GM12878 (cell line): ENCODE results near the gene CNGB1. TPM values are rescaled to one million over a fixed set of nuclear protein-coding genes. Genes with fewer than 3 reads are reported as not detected.

Experiments
- ATAC-seq: fragments of 200-7000 bp; cut with Tn5 transposase; 3 replicates; pipeline ENCODE4 v1.9.1; 2020; ENCODE audit warnings: mild to moderate bottlenecking, moderate library complexity
- BruUV-seq: library from RNA; stranded (reverse); fragments of 400-500 nt; replicated peaks from 2 replicates; lab custom pipeline; 2021; lab: Mats Ljungman, UMichigan
- CTCF ChIA-PET: fragments of 300-600 bp; sonication (Branson Sonifier 250); formaldehyde crosslinking; extraction: SDS; loops from one replicate; lab custom pipeline; 2021; ENCODE audit warnings: inconsistent platforms; lab: Yijun Ruan, JAX
- POLR2A ChIA-PET: fragments of 350-600 bp; formaldehyde crosslinking; extraction: SDS; loops from one replicate; lab custom pipeline; 2021; ENCODE audit warnings: inconsistent platforms; lab: Charles Lee
- RAD21 ChIA-PET: fragments of 300-600 bp; sonication (Branson Sonifier 250); formaldehyde crosslinking; loops from one replicate; lab custom pipeline; 2023; ENCODE audit warnings: antibody characterized with exemption; ENCODE audit not compliant: unreplicated experiment; lab: Charles Lee
- SMC1A ChIA-PET: fragments of 300-600 bp; sonication (Branson Sonifier 250); formaldehyde crosslinking; loops from one replicate; lab custom pipeline; 2023; ENCODE audit not compliant: unreplicated experiment, uncharacterized antibody; lab: Charles Lee
- DNase-seq: peaks from one replicate; pipeline ENCODE4 v3.0.0-alpha.2; 2011; ENCODE audit warnings: low read depth, low spot score
- FAIRE-seq: peaks from 3 replicates; lab custom pipeline; 2011; peaks lifted over from hg19 to GRCh38; lab: Jason Lieb, UNC
- H2AFZ ChIP-seq: 2 replicates; pipeline ENCODE4 v1.6.0; 2011; ENCODE audit warnings: low read depth, low read length, control low read depth; ENCODE audit not compliant: control insufficient read depth
- H3K27ac ChIP-seq: 2 replicates; pipeline ENCODE4 v1.5.1; 2011; ENCODE audit warnings: control low read depth; ENCODE audit not compliant: control insufficient read depth, insufficient read depth
- H3K27me3 ChIP-seq, 2 experiments: replicated peaks in 1 of 2; 2 replicates each; pipeline versions ENCODE4 v1.6.0 to v1.6.1; 2011; ENCODE audit warnings: low read length in 1 of 2; ENCODE audit not compliant: control insufficient read depth in 2 of 2, insufficient read depth in 2 of 2
- H3K36me3 ChIP-seq, 2 experiments: 2 replicates each; pipeline ENCODE4 v1.5.1; 2011; ENCODE audit warnings: low read length in 1 of 2; ENCODE audit not compliant: control insufficient read depth in 2 of 2, insufficient read depth in 2 of 2
- H3K4me1 ChIP-seq: 2 replicates; pipeline ENCODE4 v1.6.1; 2011; ENCODE audit warnings: mild to moderate bottlenecking, low read length, moderate library complexity, mixed read lengths; ENCODE audit not compliant: control insufficient read depth, insufficient read depth
- H3K4me2 ChIP-seq: 2 replicates; pipeline ENCODE4 v1.6.0; 2011; ENCODE audit warnings: control low read depth; ENCODE audit not compliant: control insufficient read depth, insufficient read depth
- H3K4me3 ChIP-seq: fragments of 200-600 bp; sonication (generic); 2 replicates; pipeline ENCODE4 v1.5.1; 2016
- H3K79me2 ChIP-seq: 2 replicates; pipeline ENCODE4 v1.6.0; 2011; ENCODE audit warnings: low read length; ENCODE audit not compliant: control insufficient read depth, insufficient read depth
- H3K9ac ChIP-seq: 2 replicates; pipeline ENCODE4 v1.8.0; 2011; ENCODE audit warnings: low read length, control low read depth, mixed read lengths; ENCODE audit not compliant: control insufficient read depth, insufficient read depth
- H3K9me3 ChIP-seq: replicated peaks from 3 replicates; pipeline ENCODE4 v1.5.1; 2011; ENCODE audit warnings: mild to moderate bottlenecking, low read length; ENCODE audit not compliant: control insufficient read depth, insufficient read depth
- H4K20me1 ChIP-seq: 2 replicates; pipeline ENCODE4 v1.6.0; 2011; ENCODE audit not compliant: control insufficient read depth, insufficient read depth
- CEBPB ChIP-seq, 2 experiments: fragments of 150-350 bp in 1 of 2; IDR thresholded peaks; 2 replicates each; pipeline ENCODE4 v1.6.1; 2012 to 2014; ENCODE audit warnings: low read depth in 2 of 2, low read length in 2 of 2, borderline replicate concordance in 1 of 2, inconsistent platforms in 1 of 2
- CEBPZ ChIP-seq: fragments of 150-350 bp; IDR thresholded peaks from 2 replicates; pipeline ENCODE4 v1.6.1; 2016; ENCODE audit warnings: low read depth, low read length
- CUX1 ChIP-seq: IDR thresholded peaks from 2 replicates; pipeline ENCODE4 v1.6.1; 2012; ENCODE audit warnings: improper control_type of control experiment, low read depth, low read length; ENCODE audit not compliant: insufficient replicate concordance
- EP300 ChIP-seq, 2 experiments: fragments of 150-350 bp in 1 of 2; IDR thresholded peaks; 2 replicates each; pipeline ENCODE4 v1.6.1; 2011 to 2012; ENCODE audit warnings: low read depth in 2 of 2, low read length in 2 of 2, borderline replicate concordance in 1 of 2, improper control_type of control experiment in 1 of 2, inconsistent platforms in 1 of 2; ENCODE audit not compliant: control insufficient read depth in 1 of 2
- JUND ChIP-seq: IDR thresholded peaks from 2 replicates; pipeline ENCODE4 v1.6.1; 2012; ENCODE audit warnings: low read depth, mild to moderate bottlenecking, low read length, improper control_type of control experiment, moderate library complexity
- MEF2A ChIP-seq: IDR thresholded peaks from 2 replicates; pipeline ENCODE4 v1.6.1; 2011; ENCODE audit warnings: low read depth, mild to moderate bottlenecking, low read length, moderate library complexity; ENCODE audit not compliant: insufficient read depth
- NFYA ChIP-seq: IDR thresholded peaks from 2 replicates; pipeline ENCODE4 v1.6.1; 2011; ENCODE audit warnings: low read depth, mild to moderate bottlenecking, low read length, improper control_type of control experiment, borderline replicate concordance
- NRF1 ChIP-seq: conservative IDR thresholded peaks from 2 replicates; pipeline ENCODE4 v1.6.1; 2011; ENCODE audit warnings: mild to moderate bottlenecking, low read depth, low read length, improper control_type of control experiment
- PML ChIP-seq: IDR thresholded peaks from 2 replicates; pipeline ENCODE4 v1.6.1; 2012; ENCODE audit warnings: low read length, inconsistent platforms
- RAD21 ChIP-seq: IDR thresholded peaks from 2 replicates; pipeline ENCODE4 v1.6.1; 2011; ENCODE audit warnings: mild to moderate bottlenecking, low read depth, low read length, moderate library complexity; ENCODE audit not compliant: insufficient read depth
- RB1 ChIP-seq: fragments of 450-650 bp; formaldehyde crosslinking; IDR thresholded peaks from 2 replicates; pipeline ENCODE4 v1.6.1; 2017; ENCODE audit warnings: mild to moderate bottlenecking, borderline replicate concordance
- SUPT20H ChIP-seq: IDR thresholded peaks from 2 replicates; pipeline ENCODE4 v1.6.1; 2011; ENCODE audit warnings: low read depth, mild to moderate bottlenecking, low read length, moderate library complexity, borderline replicate concordance; ENCODE audit not compliant: control insufficient read depth
- YY1 ChIP-seq: IDR thresholded peaks from 2 replicates; pipeline ENCODE4 v1.6.1; 2011; ENCODE audit warnings: low read depth, mild to moderate bottlenecking, low read length
- WGBS: methylation state at CpG from one replicate; pipeline ENCODE4 v1.1.6; 2016; ENCODE audit warnings: low lambda C conversion rate; ENCODE audit not compliant: insufficient replicate concordance, insufficient coverage; ENCODE audit errors: missing lambda C conversion rate; 5-methylcytosine and 5-hydroxymethylcytosine counted together
- in situ Hi-C: fragments of 300-500 bp; cut with MboI; formaldehyde crosslinking; loops from 9 replicates; pipeline ENCODE4 v1.14.3; 2018; ENCODE audit warnings: mixed read lengths
- intact Hi-C: fragments of 100-400 bp; cut with micrococcal nuclease; formaldehyde crosslinking; loops from one replicate; pipeline ENCODE4 v1.14.2; 2022; ENCODE audit not compliant: unreplicated experiment
- polyA plus RNA-seq, 11 experiments: library from polyadenylated mRNA; depleted of rRNA in 4 of 11; unstranded in 6 of 11; stranded (reverse) in 5 of 11; fragments of >200 nt; fragmentation: Nextera tagmentation in 4 of 11; fragmentation: Illumina TruSeq in 1 of 11; extraction: Ambion mirVana in 4 of 11; extraction: Trizol in 1 of 11; gene quantifications; 1 replicate in 1 of 11; 2 replicates in 10 of 11; pipeline versions ENCODE4 v1.2.1 to v1.2.3, GENCODE V29; 2011 to 2016; ENCODE audit warnings: inconsistent platforms in 2 of 11, missing spikeins in 2 of 11, low read depth in 1 of 11
- total RNA-seq, 4 experiments: library from RNA; depleted of rRNA in 3 of 4; stranded (reverse); fragments of >200 nt in 3 of 4; fragmentation: Illumina TruSeq in 1 of 4; extraction: Trizol in 1 of 4; gene quantifications; 2 replicates each; pipeline versions ENCODE4 v1.2.1 to v1.2.3, GENCODE V29; 2013 to 2021
- TF ChIP-seq, protein P1 (sequence below): IDR thresholded peaks from 2 replicates; pipeline ENCODE4 v1.6.1; 2011; ENCODE audit warnings: low read depth, low read length, improper control_type of control experiment, borderline replicate concordance

The CNGB1 gene
- total and polyA plus RNA-seq, 10 of the 15 experiments (the other 5 are each of a cell fraction or from before 2014, with no cell fraction given) = 0.03 TPM; not detected in 9

- no peaks in the 10 kb centered on the region for H3K9me3 ChIP-seq
- POLR2A ChIA-PET = no interaction called here
- no TSS peak for BruUV-seq
- H3K9ac ChIP-seq = no peak overlapping the region
- RAD21 ChIA-PET = no interaction called here
- FAIRE-seq (no peak), ATAC-seq (no peak), DNase-seq (no peak)
- SMC1A ChIA-PET = no interaction called here
- peaks cover 0 to 1% of the 10 kb centered on the region in 2 experiments; a peak in 2 of 4 replicates for H3K27me3 ChIP-seq
- no peaks in the 10 kb centered on the region for H3K4me1 ChIP-seq
- H3K4me3 ChIP-seq = no peak overlapping the region
- no peak overlapping the region for H2AFZ ChIP-seq
- H3K27ac ChIP-seq = no peak overlapping the region
- intact Hi-C loops (loop anchor here (10.0 kb wide), 1 partner anchor 401 kb away; no protein-coding TSS in a partner anchor), in situ Hi-C loops (no loop called here)
- no peaks in the 10 kb centered on the region for H3K36me3 ChIP-seq
- no peaks in the 10 kb centered on the region for H4K20me1 ChIP-seq
- WGBS = 57% methylated on average over 8 of the region's 8 CpGs
- no peaks in the 10 kb centered on the region for H3K79me2 ChIP-seq
- no peak overlapping the region for H3K4me2 ChIP-seq
- CTCF ChIA-PET = interaction anchor here (0.6 kb wide), 1 partner anchor 401 kb away, joined by 3 read pairs; no protein-coding TSS in a partner anchor
- TF ChIP-seq NRF1 = no peak
- TF ChIP-seq JUND = no peak
- TF ChIP-seq RAD21 = no peak
- TF ChIP-seq SUPT20H = no peak
- TF ChIP-seq MEF2A = no peak
- no peak for TF ChIP-seq CEBPZ
- no peak for TF ChIP-seq NFYA
- no peak for TF ChIP-seq EP300 (IDR thresholded peaks at IDR 0.05; ENCODE audit: borderline replicate concordance in 1 of 2, control insufficient read depth in 1 of 2, low read depth in 2 of 2, low read length in 2 of 2)
- no peak for TF ChIP-seq PML
- no peak for TF ChIP-seq RB1
- no peak for TF ChIP-seq YY1
- TF ChIP-seq CEBPB (IDR thresholded peaks at IDR 0.05; ENCODE audit: borderline replicate concordance in 1 of 2, low read depth in 2 of 2, low read length in 2 of 2) = no peak
- TF ChIP-seq CUX1 = no peak
- TF ChIP-seq, protein P1, sequence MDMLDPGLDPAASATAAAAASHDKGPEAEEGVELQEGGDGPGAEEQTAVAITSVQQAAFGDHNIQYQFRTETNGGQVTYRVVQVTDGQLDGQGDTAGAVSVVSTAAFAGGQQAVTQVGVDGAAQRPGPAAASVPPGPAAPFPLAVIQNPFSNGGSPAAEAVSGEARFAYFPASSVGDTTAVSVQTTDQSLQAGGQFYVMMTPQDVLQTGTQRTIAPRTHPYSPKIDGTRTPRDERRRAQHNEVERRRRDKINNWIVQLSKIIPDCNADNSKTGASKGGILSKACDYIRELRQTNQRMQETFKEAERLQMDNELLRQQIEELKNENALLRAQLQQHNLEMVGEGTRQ = no peak
Measured at GRCh38 chr16:57904101-57904500, 66.8 kb downstream of the CNGB1 start.
